Effector memory CD4-positive, alpha-beta T cell (primary cell): ENCODE measurements around the gene ITGAL.

ENCODE experiments used
- DNase-seq, 3 donors: peaks; one replicate each; pipeline ENCODE4 v3.0.0-alpha.2; 2020
- H3K27ac ChIP-seq: 2 replicates; pipeline ENCODE4 v1.7.0; 2013; ENCODE audit warnings: mild to moderate bottlenecking, low read length, moderate library complexity; ENCODE audit not compliant: insufficient read depth, poor library complexity, severe bottlenecking
- H3K27me3 ChIP-seq: replicated peaks from 2 replicates; pipeline ENCODE4 v1.7.0; 2013; ENCODE audit warnings: mild to moderate bottlenecking, low read length; ENCODE audit not compliant: insufficient read depth, control insufficient read depth, poor library complexity, severe bottlenecking
- H3K36me3 ChIP-seq: 2 replicates; pipeline ENCODE4 v1.7.0; 2013; ENCODE audit warnings: mild to moderate bottlenecking, low read length, moderate library complexity; ENCODE audit not compliant: control insufficient read depth, insufficient read depth
- H3K4me1 ChIP-seq: 2 replicates; pipeline ENCODE4 v1.7.0; 2013; ENCODE audit warnings: low read length, mild to moderate bottlenecking; ENCODE audit not compliant: control insufficient read depth, insufficient read depth, poor library complexity, severe bottlenecking
- H3K4me3 ChIP-seq: 2 replicates; pipeline ENCODE4 v1.7.0; 2013; ENCODE audit warnings: low read length, low read depth, mild to moderate bottlenecking; ENCODE audit not compliant: insufficient read depth, poor library complexity, severe bottlenecking
- H3K9me3 ChIP-seq: 2 replicates; pipeline ENCODE4 v1.7.0; 2013; ENCODE audit warnings: mild to moderate bottlenecking, low read length, moderate library complexity; ENCODE audit not compliant: control insufficient read depth

The ITGAL gene

DNA sequence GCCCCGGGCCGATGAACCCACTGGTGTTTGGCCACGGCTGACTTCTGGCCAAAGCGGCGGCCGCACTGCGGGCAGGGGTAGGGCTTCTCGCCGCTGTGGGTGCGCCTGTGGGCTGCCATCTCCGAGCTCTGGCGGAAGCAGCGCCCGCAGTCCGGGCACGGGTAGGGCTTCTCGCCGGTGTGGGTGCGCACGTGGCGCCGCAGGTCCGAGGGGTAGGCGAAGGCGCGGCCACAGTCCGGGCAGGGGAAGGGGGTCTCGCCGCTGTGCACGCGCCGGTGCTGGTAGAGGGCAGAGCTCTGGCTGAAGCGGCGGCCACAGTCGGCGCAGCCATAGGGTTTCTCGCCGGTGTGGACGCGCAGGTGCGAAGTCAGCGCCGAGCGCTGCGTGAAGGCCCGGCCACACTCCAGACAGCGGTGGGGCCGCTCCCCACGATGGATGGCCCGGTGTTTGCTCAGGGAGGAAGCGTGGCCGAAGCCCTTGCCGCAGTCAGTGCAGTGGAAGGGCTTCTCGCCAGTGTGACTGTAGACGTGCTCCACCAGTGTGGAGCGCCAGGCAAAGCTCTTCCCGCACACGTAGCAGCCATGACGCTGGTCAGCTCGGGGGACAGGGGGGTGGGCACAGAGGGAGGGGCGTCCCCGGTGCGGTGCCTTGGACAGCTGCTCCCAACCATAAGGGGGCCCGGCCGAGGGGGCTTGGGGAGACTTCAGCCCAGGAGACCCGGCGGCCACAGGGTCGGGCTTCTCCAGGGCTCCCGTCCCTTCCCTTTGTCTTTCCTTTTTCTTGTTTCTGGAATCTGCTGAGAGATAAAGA is 83.0 kb downstream of the ITGAL start:
- no peak for DNase-seq
- H3K36me3 ChIP-seq: peaks cover 24% of the 10 kb centered on the region
- H3K4me3 ChIP-seq: no peak overlapping the region
- peaks cover 27% of the 10 kb centered on the region for H3K4me1 ChIP-seq
- H3K27me3 ChIP-seq: no peaks in the 10 kb centered on the region
- no peaks in the 10 kb centered on the region for H3K9me3 ChIP-seq
- H3K27ac ChIP-seq: no peak overlapping the region

GRCh38 chr16:30556125-30556473 is 83.6 kb downstream of the ITGAL start:
- no peak overlapping the region for H3K4me3 ChIP-seq
- no peaks in the 10 kb centered on the region for H3K9me3 ChIP-seq
- peaks cover 25% of the 10 kb centered on the region for H3K4me1 ChIP-seq
- peaks cover 24% of the 10 kb centered on the region for H3K36me3 ChIP-seq
- DNase-seq: no peak
- H3K27ac ChIP-seq: no peak overlapping the region
- no peaks in the 10 kb centered on the region for H3K27me3 ChIP-seq

DNA sequence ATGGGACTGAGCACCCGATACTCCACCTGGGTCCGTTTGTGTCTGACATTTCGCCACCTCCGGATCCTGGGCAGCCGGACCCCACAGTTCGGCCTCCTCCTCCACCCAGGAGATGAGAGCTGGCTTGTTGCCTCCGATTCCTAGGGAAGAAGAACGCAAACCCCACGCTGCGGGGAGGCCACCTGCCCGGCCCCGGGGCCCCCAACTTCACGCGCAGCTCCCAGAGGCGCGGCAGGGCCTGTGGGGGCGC is 85.1 kb downstream of the ITGAL start:
- Histone ChIP-seq H3K4me3 (peak overlapping the region; percentile 67), H3K9me3 (no peaks in the 10 kb centered on the region), H3K27ac (peak overlapping the region; percentile 96), H3K36me3 (peaks cover 24% of the 10 kb centered on the region), H3K4me1 (peaks cover 19% of the 10 kb centered on the region), H3K27me3 (no peaks in the 10 kb centered on the region)
- no peak for DNase-seq

DNA sequence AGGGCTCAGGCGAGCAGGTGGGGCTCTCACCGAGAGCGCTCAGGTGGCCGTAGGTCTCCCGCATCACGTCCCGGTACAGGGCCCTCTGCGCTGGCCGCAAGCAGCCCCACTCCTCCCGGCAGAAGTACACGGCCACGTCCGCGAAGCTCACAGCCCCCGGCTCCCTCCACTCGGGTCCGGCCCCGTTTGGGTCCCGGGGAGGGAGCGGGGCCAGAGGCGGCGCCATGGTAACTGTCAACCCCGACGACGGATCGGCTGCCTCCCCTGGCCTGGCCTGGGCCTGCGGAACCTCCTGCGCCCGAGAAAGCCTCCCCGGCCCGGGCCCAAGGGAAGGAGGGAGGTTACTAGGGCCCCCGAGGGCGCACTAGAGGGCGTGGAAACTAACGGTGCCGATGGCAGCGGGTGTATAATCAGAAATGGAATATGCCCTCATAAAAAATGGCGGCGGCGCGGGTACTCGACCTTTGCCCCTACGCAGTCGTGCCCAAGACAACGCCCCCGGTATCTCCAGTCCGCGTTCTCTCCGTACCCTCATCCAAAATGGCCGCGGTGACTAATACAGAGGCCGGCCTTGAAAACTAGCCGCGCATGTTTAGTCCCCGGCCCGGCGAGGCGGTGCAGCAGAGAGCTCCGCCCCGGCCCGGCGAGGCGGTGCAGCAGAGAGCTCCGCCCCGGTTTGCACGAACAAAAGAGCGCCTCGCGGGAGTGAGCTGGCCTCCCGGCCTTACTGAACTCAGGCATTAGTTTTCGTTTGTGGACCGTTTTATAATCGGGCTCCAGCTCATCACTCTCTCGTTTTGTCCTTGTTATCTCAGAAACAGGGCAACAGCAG is 85.6 kb downstream of the ITGAL start, which contains the start of gene ZNF764:
TSS of gene ZNF764 (minus strand) at position 418 of the 832 bp plus-strand sequence. CDS start at position 226, 192 bp downstream.
- peak; percentile 94 to 96 (median 96) for DNase-seq
- Histone ChIP-seq H3K4me3 (peak within 1 kb of the TSS; percentile 67), H3K27ac (peak within 1 kb of the TSS; percentile 96), H3K27me3 (no peaks in the 10 kb centered on the region), H3K36me3 (peaks cover 24% of the 10 kb centered on the region), H3K4me1 (peaks cover 14% of the 10 kb centered on the region), H3K9me3 (no peaks in the 10 kb centered on the region)

DNA sequence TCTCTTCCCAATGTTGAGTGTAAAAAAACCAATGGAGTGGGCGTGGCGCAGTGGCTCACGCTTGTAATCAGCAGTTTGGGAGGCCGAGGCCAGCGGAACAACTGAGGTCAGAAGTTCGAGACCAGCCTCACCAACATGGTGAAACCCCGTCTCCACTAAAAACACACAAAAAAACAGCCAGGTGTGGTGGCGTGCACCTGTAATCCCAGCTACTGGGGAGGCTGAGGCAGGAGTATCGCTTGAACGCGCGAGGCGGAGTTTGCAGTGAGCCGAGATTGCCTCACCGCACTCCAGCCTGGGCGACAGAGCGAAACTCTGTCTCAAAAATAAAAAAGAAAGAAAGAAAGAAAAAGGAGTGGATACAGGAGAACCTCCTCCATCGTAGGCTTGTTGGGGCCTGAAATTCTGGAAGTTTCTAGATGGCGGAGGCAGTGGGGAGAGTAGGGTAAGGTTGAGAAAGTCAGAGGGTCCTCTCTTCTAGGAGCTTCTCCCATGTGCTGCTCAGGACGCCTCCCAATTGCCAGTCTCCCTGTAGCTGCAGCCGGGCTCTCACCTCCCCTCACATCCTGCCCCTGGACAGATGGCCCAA is 86.3 kb downstream of the ITGAL start:
- peak overlapping the region; percentile 96 for H3K27ac ChIP-seq
- no peak overlapping the region for H3K4me3 ChIP-seq
- peaks cover 23% of the 10 kb centered on the region for H3K36me3 ChIP-seq
- DNase-seq: no peak
- H3K4me1 ChIP-seq: peaks cover 7% of the 10 kb centered on the region
- H3K9me3 ChIP-seq: no peaks in the 10 kb centered on the region
- no peaks in the 10 kb centered on the region for H3K27me3 ChIP-seq

GRCh38 chr16:30559690-30560089 is 87.1 kb downstream of the ITGAL start:
- no peak for DNase-seq
- Histone ChIP-seq H3K36me3 (peaks cover 15% of the 10 kb centered on the region), H3K4me3 (no peak overlapping the region), H3K9me3 (no peaks in the 10 kb centered on the region), H3K27me3 (no peaks in the 10 kb centered on the region), H3K27ac (no peak overlapping the region), H3K4me1 (peaks cover 7% of the 10 kb centered on the region)

DNA sequence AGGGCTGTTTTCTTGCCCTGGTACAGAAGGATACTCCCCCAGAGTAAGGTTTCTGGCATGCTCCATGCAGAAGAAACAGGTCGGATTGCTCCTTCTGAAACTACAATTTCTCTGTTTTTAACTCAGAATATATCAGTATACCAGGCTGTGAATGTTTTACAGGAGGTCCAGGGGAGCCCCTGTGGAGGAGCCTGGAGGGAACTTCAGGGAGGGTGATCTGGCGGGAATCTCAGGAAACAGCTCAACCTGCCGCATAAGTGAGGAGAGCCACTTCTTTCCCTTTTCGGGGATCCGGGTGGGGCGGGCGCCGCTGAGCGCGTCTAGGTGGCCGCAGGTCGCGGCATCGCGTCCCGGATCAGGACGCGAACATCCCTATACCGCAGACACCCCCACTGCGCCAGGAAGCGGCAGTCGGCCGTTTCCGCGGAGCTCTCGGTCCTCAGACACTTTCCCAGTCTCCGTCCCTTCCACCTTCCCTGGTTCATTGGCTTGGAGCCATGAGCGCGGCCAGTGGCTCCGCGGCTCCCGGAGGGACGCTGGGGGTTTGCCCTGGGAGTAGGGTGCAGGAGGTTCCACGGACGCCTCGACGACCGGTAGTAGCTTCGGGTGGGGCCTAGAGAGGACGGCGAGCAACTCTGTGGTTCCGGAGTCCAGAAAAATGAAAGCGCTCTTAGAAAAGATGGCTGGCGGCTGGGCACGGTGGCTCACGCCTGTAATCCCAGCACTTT is 88.7 kb downstream of the ITGAL start:
- Histone ChIP-seq H3K27ac (peak overlapping the region; percentile 37), H3K4me3 (peak overlapping the region; percentile 47), H3K36me3 (no peaks in the 10 kb centered on the region), H3K9me3 (no peaks in the 10 kb centered on the region), H3K27me3 (no peaks in the 10 kb centered on the region), H3K4me1 (peaks cover 7% of the 10 kb centered on the region)
- peak in 1 of 3 donors; percentile 11 for DNase-seq

DNA sequence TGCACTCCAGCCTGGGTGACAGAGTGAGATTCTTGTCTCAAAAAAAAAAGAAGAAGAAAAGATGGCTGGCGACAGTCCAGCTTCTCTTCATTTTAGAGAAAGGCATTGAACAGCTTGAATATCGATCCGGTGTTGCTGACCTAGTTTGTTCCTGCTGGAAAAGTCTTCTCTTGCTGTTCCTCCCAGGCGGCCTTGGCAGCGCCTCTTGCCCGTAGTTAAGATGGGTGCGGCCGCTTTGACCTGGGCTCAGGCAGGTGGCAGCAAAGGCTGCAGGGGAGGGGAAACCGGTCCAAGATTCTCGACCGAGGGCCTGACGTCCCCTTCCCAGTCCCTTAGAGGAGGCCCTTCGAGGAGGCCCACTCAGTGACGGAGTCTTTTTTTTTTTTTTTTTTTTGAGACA is 89.5 kb downstream of the ITGAL start:
- no peak for DNase-seq
- no peak overlapping the region for H3K27ac ChIP-seq
- peak overlapping the region; percentile 47 for H3K4me3 ChIP-seq
- H3K36me3 ChIP-seq: no peaks in the 10 kb centered on the region
- H3K27me3 ChIP-seq: no peaks in the 10 kb centered on the region
- H3K4me1 ChIP-seq: peaks cover 10% of the 10 kb centered on the region
- H3K9me3 ChIP-seq: no peaks in the 10 kb centered on the region

- Histone ChIP-seq H3K4me3 (no peak overlapping the region), H3K9me3 (no peaks in the 10 kb centered on the region), H3K36me3 (no peaks in the 10 kb centered on the region), H3K27ac (no peak overlapping the region), H3K27me3 (no peaks in the 10 kb centered on the region), H3K4me1 (peaks cover 23% of the 10 kb centered on the region)
- DNase-seq: no peak
Measured at GRCh38 chr16:30565526-30565925, 93.0 kb downstream of the ITGAL start.
